Activated CD4-positive, alpha-beta T cell treated with anti-CD3 and anti-CD28 coated beads, Interleukin-2, amount 50 U/mL, for 24 hours (primary cell): ENCODE results near the gene USP34.
A peak's percentile ranks its signal among the peaks of the same experiment; 100 is the strongest.
"Not testable (repeated sequence)": the region's sequence is repeated elsewhere in the genome, so short reads cannot be mapped to it uniquely, and the experiment has no call there.

ENCODE experiments used
- DNase-seq, 2 donors: peaks; one replicate each; pipeline ENCODE4 v3.0.0-alpha.2; 2020; ENCODE audit warnings: low read depth in 1 of 2, low spot score in 1 of 2

The USP34 gene

DNA sequence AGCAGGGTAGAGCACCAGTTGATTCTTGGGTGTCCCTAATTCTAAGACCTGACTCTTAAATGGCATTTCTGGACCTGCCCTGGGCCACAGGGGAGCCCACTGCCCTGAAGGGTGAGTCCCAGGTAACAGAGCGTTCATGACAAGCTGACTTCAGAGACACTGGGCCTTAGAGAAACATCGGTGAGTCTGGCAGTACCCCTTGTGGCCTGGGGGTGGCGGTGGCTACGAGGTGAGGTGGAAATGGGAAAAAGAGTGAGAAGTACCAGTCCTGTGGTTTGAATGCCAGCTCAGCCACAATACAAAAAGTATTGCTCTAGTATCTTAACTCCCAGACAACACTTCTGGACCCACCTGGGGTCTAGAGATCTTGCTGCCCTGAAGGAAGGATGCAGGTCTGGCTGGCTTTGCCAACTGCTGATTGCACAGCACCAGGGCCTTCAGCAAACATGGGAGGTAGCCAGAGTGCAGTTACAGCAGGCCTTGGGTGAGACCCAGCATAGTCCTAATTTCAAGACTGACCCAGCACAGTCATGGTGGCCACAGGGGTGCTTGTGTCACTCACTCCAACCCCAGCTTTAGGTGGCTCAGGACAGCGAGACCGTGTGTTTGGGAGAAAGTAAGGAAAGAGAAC lies 44.5 kb downstream of the USP34 start:
- DNase-seq: peak; percentile 25 to 58

DNA sequence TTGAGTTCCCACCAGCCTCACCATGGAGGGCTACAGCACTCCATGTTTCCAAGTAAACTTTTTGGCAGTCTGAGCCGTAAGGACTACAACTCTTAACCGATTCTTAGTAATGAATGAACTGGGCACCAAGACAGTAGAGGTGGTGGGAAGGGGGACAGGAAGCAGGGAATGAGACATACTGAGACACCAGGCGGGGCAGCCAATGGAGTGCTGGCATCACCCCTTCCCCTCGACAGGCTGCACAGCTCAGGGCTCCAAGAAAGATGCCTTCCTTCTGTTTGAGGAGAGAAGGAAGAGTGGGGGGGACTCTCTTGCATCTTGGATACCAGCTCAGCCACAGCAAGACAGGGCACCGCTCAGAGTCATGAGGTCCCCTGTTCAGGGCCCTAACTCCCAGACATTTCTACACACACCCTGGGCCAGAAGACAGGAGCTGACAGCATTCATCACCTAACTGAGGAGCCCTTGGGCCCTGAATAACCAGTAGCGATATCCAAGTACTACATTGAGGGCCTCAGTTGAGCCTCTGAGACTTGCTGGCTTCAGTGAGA lies 45.2 kb downstream of the USP34 start:
- DNase-seq: no peak

DNA sequence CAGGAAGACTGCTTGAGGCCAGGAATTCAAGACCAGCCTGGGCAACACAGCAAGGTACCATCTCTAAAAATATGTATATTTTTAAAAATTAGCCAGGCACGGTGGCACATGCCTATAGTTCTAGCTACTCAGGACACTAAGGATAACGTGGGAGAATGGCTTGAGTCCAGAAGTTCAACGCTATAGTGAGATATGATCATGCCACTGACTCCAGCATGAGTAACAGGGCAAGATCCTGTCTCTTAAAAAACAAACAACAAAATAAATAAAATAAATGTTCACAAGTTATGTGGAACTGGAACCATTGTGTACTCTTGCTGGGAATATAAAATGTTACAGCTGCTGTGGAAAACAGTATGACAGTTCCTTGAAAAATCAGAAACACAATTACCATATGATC lies 47.2 kb downstream of the USP34 start:
- no peak for DNase-seq

DNA sequence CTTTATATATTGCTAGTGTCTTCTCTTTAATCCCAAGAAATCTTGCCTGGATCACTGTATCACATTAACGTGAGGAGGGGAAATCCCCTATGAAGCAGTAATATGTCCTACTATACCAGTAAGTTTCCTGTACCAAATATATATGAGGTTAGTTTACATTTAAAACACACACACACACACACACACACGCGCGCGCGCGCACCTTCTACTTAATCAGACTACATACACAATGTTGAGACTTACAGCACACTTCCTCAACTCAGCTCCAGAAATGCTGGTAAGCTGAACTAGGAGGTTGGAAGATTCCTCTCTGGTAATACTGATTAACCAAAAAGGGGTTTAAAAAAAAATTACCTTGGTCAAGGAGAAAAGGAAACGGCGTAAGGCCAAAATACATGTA lies 49.3 kb downstream of the USP34 start:
- no peak for DNase-seq

DNA sequence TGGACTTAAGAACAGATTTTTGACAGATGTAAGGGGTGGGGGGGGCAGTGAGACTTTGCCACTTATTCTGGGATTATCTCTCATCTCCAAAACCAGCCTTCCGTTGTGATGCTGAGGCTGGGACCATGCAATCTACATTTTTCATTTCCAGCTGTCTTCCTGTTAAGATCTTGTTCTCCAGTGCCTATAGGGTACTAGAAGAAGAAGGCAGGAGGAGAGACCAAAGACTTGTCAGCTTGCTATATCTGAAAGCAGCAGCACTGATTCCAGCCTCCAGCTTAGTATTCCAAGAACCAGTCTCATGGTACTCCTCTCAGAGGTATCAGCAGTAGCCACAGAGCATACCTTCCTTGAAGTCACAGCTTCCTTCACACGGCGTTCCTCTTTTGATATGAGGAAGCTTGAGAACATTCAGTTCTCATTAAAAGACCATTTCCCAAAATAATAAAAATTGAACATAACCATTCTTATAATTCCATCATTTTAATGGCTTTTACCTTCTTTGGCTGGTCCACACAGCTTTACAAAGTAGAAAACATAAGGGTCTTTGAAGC lies 49.8 kb downstream of the USP34 start:
- no peak for DNase-seq

DNA sequence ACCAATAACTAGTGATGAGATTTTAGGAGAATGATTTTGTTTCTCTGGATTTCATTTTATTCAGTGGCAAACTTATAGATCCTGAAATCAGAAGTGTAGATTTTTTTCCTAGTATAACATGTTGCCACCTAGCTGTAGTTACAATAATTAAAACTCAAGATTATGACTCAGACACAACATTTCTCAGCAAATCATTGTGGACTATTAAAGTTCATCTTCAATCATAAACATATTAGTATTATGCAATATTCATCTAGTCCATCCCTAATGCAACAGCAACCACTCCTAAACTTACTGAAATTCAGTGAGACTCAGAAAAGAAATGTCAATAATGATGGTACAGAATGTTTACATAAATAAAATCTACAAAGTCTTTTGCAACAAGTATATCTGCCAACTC lies 51.3 kb downstream of the USP34 start:
- DNase-seq: no peak

DNA sequence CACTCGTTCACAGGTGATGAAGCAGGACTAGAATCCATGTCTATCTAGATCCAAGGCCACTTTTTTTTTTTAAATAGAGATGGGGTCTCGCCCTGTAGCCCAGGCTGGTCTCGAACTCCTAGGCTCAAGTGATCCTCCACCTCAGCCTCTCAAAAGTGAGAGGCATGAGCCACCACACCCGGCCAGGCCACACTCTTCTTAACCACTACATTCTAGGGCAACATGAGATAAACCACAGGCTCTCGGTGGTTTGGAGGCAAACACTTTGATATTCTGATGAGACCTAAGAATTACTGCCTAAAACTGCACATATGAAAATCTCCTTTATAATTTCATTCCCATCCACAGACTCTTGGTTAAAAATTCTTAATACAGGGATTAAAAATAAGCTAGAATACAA lies 51.8 kb downstream of the USP34 start:
- no peak for DNase-seq

DNA sequence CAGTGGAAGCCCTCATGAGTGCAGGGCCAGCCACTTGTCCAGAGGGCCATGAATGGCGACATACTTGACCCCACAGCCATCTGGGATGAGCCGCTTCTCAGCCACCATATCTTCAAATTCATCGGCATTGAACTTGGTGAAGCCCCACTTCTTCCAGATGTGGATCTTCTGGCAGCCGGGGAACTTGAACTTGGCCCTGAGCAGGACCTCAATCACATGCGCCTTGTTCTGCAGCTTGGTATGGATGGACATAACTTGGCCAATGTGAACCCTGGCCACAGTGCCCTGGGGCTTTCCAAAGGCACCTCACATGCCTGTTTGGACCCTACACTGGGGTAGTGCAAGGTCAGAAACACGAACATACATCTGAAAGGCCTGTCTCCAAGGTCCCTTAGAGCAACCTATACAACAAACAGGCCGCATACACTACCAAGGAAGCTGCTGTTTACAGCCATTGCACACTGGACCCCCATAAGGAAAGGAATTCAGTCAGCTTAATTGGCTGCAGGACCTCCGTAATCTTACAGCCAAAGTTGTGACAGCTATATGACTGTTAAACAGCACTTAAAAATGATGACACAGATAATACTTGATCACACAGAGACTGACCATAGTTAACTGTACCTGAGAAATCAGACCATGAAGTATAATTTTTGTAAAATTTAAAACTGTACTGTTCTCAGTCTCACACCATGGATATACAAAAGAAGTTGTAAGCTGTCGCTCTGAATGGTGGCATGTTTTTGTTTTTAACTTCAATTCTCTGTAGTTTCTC lies 53.8 kb downstream of the USP34 start:
- DNase-seq: no peak

DNA sequence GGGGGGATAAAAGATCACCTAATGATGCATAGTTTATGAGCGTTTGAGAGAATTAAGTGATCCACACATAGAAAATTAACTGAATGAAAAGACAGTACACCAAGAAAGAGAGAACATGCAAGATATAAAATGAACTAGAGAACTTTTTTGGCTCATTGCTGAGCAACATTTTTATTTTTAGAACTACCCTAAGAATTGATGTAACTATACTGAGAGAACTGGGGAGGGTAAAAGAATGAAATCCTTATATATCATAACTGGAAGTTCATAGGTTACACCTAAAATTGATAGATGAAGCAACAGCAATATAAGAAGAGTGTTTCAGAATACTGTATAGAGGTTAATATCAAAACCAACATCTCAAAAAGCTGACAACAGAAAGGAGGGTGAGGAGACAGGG lies 55.6 kb downstream of the USP34 start:
- DNase-seq: no peak

DNA sequence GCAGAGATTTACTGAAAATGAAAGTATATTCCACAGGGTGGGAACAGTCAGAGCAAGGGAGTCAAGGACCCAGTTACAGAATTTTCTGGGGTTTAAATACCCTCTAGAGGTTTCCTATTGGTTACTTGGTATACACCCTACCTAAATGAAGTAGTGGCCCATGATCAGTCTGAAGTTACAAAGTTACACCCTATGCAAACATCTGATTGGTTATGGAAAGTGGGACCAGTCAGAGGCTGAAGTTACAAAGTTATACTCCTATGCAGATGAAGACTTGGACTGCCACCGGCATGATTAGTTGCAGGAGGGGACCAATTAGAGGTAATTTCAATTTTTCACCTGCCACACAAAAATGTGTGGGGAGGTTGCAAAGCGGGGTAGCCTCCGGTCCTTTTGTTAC lies 56.2 kb downstream of the USP34 start:
- no peak for DNase-seq

DNA sequence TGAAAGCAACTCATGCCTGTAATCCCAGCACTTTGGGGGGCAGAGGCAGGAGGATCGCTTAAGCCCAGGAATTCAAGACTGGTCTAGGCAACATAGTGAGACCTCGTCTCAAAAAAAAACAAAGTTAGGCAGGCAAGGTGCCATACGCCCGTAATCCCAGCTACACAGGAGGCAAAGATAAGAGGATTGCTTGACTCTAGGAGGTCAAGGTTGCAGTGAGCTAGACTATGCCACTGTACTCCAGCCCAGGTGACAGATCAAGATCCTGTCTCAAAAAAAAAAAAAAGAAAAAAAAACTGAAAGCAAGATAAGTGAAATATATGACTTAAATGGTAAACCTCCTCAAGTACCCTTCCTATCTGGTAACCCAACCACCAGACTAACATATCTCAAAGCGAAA lies 59.8 kb downstream of the USP34 start:
- DNase-seq: no peak

DNA sequence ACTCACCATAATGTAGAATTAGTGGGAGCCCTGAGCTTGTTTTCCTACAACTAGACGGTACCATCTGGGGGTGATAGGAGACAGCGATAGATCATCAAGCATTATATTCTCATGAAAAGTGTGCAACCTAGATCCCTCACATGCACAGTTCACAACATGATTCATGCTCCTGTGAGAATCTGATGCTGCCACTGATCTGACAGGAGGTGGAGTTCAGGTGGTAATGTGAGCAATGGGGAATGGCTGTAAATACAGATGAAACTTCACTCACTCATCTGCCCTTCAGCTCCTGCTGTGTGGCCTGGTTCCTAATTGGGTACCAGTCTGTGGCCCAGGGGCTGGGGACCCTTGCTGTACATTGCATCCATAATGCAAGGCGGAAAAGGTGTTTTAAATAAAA lies 60.7 kb downstream of the USP34 start:
- no peak for DNase-seq

DNA sequence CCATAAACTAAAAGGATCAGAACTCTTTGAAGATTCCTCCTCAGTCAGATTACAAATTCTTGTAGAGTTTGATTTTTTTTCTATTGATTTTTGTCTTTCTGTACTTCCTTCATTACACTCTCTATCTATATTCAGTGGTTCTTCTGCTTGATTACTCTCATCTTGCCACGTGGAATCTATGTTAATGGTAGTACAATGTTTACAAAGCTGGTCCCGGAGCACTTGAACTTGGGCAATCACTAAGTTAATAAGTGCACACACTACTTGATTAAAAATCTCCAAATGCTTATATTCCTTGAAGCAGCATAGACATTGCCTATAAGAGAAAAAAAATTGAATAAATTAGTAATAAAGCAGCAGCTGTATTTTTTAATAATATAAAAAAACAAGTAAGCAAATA lies 65.1 kb downstream of the USP34 start:
- DNase-seq: no peak

DNA sequence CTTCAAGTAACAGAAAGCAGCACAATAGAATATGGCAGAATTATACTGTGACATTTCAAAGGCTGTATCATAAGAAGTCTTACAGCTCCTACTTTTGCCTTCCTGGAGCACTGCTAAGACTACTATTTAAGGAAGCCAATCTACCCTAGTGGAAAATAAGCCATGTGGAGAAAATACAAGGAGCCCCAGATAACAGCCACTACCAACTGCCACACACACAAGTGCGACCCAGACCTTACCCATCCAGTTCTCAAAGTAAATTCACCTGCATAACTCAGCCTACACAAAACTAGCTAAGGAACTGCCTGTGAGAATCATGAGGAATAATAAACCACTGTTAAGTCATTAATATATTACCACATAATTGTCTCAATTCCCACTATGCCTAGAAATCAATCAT lies 66.4 kb downstream of the USP34 start:
- DNase-seq: no peak

DNA sequence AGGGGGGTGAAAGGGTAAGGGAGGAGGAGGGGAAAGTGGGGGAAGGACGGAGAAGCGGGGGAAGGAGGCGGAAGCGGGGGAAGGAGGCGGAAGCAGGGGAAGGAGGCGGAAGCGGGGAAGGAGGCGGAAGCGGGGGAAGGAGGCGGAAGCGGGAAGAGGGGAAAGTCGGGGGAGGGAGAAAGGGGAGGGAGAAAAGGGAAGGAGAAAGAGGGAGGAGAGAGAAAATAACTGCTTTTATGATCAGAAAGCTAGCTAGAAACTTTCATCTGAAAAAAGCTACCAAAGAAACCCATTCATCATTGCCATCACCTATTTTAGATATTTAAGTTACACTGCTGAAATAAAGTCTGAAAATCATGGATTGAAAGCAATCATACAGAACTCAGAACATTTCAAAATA lies 72.5 kb downstream of the USP34 start:
- no peak for DNase-seq

DNA sequence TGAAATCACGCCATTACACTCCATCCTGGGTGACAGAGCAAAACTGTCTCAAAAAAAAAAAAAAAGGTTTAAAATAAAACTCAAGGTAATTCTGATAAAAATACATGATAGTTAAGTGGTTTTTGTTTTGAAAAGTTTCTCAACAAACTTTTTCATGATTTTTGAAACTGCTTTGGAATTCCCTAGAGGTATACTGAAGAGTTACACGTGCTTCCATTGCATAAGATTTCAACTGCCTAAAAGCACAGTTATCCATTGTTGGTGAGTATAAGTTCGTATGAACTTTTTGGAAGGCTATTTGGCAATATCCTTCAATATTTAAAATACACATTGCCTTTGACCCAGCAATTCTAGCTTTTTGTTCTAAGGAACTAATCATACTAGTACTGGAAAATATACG lies 74.9 kb downstream of the USP34 start:
- no peak for DNase-seq

DNA sequence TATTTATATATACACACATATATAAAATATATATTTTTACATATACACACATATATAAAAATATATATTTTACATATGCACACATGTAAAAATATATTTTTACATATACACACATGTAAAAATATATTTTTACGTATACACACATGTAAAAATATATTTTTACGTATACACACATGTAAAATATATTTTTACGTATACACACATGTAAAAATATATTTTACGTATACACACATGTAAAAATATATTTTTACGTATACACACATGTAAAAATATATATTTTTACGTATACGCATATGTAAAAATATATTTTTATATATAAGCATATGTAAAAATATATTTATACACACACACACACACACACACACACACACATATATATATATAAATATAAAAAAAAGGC lies 83.3 kb downstream of the USP34 start:
- DNase-seq: not testable (repeated sequence)

DNA sequence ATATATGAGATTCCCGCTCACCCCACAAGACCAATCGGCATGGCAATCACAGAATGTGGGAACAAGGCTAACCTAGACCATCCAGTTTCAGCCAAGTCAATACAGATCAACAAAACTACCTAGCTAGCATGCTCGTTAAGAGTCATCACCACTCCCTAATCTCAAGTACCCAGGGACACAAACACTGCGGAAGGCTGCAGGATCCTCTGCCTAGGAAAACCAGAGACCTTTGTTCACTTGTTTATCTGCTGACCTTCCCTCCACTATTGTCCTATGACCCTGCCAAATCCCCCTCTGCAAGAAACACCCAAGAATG lies 90.0 kb downstream of the USP34 start:
- not testable (repeated sequence) for DNase-seq

DNA sequence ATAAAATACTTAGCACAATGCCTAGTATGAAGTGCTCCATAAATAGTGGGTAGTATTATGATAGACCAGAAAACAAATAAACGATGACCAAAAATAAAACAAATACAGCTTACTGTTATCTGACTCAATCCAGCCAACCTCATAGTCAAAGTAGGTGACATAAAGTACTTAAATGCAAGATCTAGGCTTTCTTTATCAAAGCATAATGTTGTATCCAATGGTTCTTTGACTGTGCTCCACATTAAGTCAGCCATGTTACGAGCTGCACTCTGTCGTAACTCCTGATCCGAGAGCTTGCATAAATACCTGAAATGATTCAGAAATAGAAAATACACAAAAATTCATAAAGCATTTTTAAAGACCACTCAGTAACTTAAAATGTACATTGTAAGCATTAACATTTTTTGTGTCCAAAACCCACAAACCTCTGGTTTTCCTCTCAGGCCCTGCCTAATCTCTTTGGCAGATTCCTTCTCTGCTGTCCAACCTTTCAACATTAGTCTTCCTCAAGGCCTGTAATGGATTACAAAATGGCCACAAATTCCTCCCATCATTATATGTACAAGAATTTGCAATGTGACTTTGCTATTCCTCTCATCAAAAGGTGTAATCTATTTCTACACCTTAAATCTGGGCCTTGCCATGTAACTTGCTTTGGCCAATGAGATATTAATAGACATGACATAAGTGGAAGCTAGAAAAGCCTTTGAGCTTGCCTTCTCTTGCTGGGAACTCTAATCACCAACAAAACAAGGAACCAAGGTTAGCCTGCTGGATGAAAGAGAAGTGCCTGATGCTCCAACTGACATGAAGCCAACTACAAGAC lies 90.6 kb downstream of the USP34 start:
- no peak for DNase-seq

DNA sequence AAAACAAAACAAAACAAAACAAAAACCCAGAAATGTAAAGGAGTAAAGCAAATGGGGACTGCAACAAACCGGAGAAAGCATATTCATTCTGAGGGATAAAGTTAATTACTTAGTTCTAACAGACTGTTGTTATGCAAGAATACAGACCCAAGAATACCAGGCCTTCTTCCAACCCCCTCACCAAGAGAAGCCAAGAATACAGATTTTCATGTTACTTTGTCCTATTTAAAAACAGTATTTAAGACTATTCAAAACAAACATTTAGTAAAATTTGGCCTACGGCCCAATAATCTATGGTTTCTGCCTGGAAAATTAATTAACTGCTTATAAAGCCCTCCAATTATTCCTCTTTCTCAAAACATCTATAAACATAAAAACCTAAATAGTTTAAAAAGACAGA lies 91.4 kb downstream of the USP34 start:
- no peak for DNase-seq

DNA sequence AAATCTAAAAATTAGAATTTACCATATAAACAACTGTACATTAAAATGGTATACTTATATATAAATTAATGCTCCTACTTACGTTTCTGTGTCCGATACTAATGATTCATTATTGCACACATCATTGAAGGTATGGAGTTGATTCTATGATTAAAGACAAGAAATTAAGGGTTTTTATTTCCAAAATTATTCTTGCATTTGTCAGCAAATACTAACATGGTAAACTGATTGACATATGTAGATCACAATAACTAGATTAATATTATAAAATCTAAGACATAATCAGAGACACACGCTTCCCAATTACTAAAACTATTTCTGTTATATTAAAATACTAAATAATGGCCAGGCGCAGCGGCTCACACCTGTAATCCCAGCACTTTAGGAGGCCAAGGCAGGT lies 92.6 kb downstream of the USP34 start:
- DNase-seq: no peak

DNA sequence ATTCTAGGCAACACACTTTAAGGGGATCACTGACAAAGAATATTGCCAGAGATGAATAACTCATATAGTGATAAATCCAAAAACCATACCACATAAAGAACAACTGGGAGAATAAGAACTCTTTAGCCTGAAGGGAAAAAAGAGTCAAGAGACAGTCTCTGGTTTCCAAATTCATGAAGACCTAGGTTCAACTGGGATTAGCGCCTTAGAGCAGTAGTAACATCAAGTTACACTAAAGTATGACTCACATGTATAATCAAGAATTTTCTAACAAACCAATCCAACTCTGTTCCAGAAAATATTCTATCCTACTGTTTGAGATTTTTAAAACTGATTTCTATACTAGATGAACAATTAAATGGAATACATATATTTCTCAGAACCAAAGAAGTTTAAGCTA lies 93.8 kb downstream of the USP34 start:
- no peak for DNase-seq
